Measurements from ENCODE around the gene AOPEP. TPM values are rescaled to one million over a fixed set of nuclear protein-coding genes. Genes with fewer than 3 reads are reported as not detected.

The AOPEP gene
- total and polyA plus RNA-seq, 2 of the 13 experiments (the other 11 are each of a cell fraction or from before 2014, with no cell fraction given), result 22.2 to 41.6 TPM

DNA sequence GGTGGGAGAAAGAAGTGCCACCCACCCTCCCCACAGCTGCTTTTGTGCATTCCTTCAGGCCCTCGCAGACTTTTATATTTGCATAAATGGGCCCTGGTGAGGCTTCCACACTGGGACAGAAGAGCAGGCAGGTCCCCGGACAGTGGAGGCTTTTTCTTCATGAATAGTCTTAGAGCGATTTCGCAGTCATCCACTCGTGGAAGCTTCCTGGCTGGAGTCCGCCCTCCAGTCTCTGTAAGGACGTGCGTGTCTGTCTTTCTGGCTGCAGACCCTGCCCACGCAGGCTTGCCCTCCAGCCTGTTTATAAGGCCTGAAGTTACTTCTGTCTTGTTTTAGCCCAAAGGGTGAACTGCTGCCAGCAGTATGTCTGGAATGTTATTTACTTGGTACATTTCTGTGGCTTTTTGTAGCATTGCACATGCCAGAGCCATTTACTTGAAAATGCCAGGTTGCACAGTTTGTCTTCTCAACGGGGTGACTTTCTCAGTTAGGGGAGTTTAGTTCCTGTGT lies 195.7 kb downstream of the AOPEP start (continued):
- no peak for TF ChIP-seq ZMYM4 (CRISPR knock-in tag; IDR thresholded peaks at IDR 0.05)
- peak; percentile 84; the same call in 1 of the 2 replicates for TF ChIP-seq HMG20A (CRISPR knock-in tag; IDR thresholded peaks at IDR 0.05; ENCODE audit: borderline replicate concordance)
- TF ChIP-seq ZNF776 (CRISPR knock-in tag; IDR thresholded peaks at IDR 0.05), result no peak
- TF ChIP-seq, protein P1, sequence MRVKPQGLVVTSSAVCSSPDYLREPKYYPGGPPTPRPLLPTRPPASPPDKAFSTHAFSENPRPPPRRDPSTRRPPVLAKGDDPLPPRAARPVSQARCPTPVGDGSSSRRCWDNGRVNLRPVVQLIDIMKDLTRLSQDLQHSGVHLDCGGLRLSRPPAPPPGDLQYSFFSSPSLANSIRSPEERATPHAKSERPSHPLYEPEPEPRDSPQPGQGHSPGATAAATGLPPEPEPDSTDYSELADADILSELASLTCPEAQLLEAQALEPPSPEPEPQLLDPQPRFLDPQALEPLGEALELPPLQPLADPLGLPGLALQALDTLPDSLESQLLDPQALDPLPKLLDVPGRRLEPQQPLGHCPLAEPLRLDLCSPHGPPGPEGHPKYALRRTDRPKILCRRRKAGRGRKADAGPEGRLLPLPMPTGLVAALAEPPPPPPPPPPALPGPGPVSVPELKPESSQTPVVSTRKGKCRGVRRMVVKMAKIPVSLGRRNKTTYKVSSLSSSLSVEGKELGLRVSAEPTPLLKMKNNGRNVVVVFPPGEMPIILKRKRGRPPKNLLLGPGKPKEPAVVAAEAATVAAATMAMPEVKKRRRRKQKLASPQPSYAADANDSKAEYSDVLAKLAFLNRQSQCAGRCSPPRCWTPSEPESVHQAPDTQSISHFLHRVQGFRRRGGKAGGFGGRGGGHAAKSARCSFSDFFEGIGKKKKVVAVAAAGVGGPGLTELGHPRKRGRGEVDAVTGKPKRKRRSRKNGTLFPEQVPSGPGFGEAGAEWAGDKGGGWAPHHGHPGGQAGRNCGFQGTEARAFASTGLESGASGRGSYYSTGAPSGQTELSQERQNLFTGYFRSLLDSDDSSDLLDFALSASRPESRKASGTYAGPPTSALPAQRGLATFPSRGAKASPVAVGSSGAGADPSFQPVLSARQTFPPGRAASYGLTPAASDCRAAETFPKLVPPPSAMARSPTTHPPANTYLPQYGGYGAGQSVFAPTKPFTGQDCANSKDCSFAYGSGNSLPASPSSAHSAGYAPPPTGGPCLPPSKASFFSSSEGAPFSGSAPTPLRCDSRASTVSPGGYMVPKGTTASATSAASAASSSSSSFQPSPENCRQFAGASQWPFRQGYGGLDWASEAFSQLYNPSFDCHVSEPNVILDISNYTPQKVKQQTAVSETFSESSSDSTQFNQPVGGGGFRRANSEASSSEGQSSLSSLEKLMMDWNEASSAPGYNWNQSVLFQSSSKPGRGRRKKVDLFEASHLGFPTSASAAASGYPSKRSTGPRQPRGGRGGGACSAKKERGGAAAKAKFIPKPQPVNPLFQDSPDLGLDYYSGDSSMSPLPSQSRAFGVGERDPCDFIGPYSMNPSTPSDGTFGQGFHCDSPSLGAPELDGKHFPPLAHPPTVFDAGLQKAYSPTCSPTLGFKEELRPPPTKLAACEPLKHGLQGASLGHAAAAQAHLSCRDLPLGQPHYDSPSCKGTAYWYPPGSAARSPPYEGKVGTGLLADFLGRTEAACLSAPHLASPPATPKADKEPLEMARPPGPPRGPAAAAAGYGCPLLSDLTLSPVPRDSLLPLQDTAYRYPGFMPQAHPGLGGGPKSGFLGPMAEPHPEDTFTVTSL (CRISPR knock-in tag; IDR thresholded peaks at IDR 0.05; ENCODE audit: borderline replicate concordance), result no peak; the same call in 1 of the 2 replicates
- TF ChIP-seq, protein P2, sequence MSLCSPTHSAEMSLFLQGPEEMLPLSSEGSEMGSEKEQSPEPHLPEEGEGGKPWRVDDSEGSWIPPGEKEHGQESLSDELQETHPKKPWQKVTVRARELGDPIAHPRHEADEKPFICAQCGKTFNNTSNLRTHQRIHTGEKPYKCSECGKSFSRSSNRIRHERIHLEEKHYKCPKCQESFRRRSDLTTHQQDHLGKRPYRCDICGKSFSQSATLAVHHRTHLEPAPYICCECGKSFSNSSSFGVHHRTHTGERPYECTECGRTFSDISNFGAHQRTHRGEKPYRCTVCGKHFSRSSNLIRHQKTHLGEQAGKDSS (CRISPR knock-in tag; IDR thresholded peaks at IDR 0.05; ENCODE audit: borderline replicate concordance, low read depth), result no peak
- no peak for TF ChIP-seq CCDC6 (CRISPR knock-in tag; IDR thresholded peaks at IDR 0.05)
- TF ChIP-seq SOX13 (IDR thresholded peaks at IDR 0.05), result no peak
- TF ChIP-seq SOX13 (CRISPR knock-in tag; conservative IDR thresholded peaks at IDR 0.05 in 1 of 2, IDR thresholded peaks at IDR 0.05 in 1 of 2), result peak in 1 of 2 experiments; percentile 74; a peak in 2 of 4 replicates
- TF ChIP-seq ZNF782 (CRISPR knock-in tag; IDR thresholded peaks at IDR 0.05; ENCODE audit: borderline replicate concordance), result no peak
- TF ChIP-seq REXO4 (CRISPR knock-in tag; IDR thresholded peaks at IDR 0.05; ENCODE audit: borderline replicate concordance), result no peak
- TF ChIP-seq ZNF614 (CRISPR knock-in tag; IDR thresholded peaks at IDR 0.05; ENCODE audit: borderline replicate concordance), result 0 out of 2 replicates have a peak, but pooled peaks have one; percentile 36
- TF ChIP-seq JUN (CRISPR knock-in tag; IDR thresholded peaks at IDR 0.05), result no peak
- no peak for TF ChIP-seq ZNF317 (CRISPR knock-in tag; IDR thresholded peaks at IDR 0.05)
- TF ChIP-seq SCMH1 (CRISPR knock-in tag; IDR thresholded peaks at IDR 0.05; ENCODE audit: borderline replicate concordance), result no peak
- no peak for TF ChIP-seq ZFP36 (IDR thresholded peaks at IDR 0.05; ENCODE audit: borderline replicate concordance, low read depth, low read length, partially characterized antibody)
- no peak for TF ChIP-seq RBM22 (optimal IDR thresholded peaks at IDR 0.05; ENCODE audit: low read length)
